GM23338 (cell line): ENCODE measurements around the gene GPR143. TPM values are rescaled to one million over a fixed set of nuclear protein-coding genes. Genes with fewer than 3 reads are reported as not detected.

Source experiments
- ATAC-seq: fragments of 200-7000 bp; cut with Tn5 transposase; 3 replicates; pipeline ENCODE4 v1.9.1; 2020
- DNase-seq: peaks from one replicate; pipeline ENCODE4 v3.0.0-alpha.2; 2015; ENCODE audit warnings: low spot score
- H2AFZ ChIP-seq: fragments of 200-600 bp; sonication (generic); 2 replicates; pipeline ENCODE4 v1.8.0; 2016; ENCODE audit warnings: antibody characterized with exemption, mild to moderate bottlenecking, moderate library complexity
- H3F3A ChIP-seq: fragments of 200-600 bp; sonication (generic); replicated peaks from 2 replicates; pipeline ENCODE4 v1.8.0; 2017; ENCODE audit warnings: antibody characterized with exemption, mixed run types, low read depth
- H3K27ac ChIP-seq: fragments of 200-600 bp; sonication (generic); 2 replicates; pipeline ENCODE4 v1.6.1; 2016; ENCODE audit warnings: low read depth
- H3K27me3 ChIP-seq: fragments of 200-600 bp; sonication (generic); 2 replicates; pipeline ENCODE4 v1.8.0; 2016; ENCODE audit warnings: mild to moderate bottlenecking, mixed run types, moderate library complexity; ENCODE audit not compliant: insufficient read depth
- H3K36me3 ChIP-seq: fragments of 200-600 bp; sonication (generic); 2 replicates; pipeline ENCODE4 v1.8.0; 2016; ENCODE audit warnings: mild to moderate bottlenecking; ENCODE audit not compliant: insufficient read depth
- H3K4me1 ChIP-seq: fragments of 200-600 bp; sonication (generic); 2 replicates; pipeline ENCODE4 v1.8.0; 2016; ENCODE audit warnings: mild to moderate bottlenecking, moderate library complexity; ENCODE audit not compliant: insufficient read depth
- H3K4me2 ChIP-seq: fragments of 200-600 bp; sonication (generic); 2 replicates; pipeline ENCODE4 v1.7.1; 2017; ENCODE audit warnings: mixed run types
- H3K4me3 ChIP-seq: fragments of 200-600 bp; sonication (generic); 2 replicates; pipeline ENCODE4 v1.6.1; 2016; ENCODE audit warnings: mixed run types
- H3K79me2 ChIP-seq: fragments of 200-600 bp; sonication (generic); replicated peaks from 2 replicates; pipeline ENCODE4 v1.8.0; 2017; ENCODE audit warnings: mild to moderate bottlenecking; ENCODE audit not compliant: insufficient read depth
- H3K9me2 ChIP-seq: fragments of 200-600 bp; sonication (generic); 2 replicates; pipeline ENCODE4 v1.8.0; 2017; ENCODE audit not compliant: insufficient read depth
- H4K20me1 ChIP-seq: fragments of 200-600 bp; sonication (generic); replicated peaks from 2 replicates; pipeline ENCODE4 v1.8.0; 2017; ENCODE audit warnings: mild to moderate bottlenecking; ENCODE audit not compliant: insufficient read depth
- H3K27ac Mint-ChIP-seq: 2 replicates; pipeline ENCODE4 v1.8.0; 2020; ENCODE audit warnings: inconsistent platforms, mild to moderate bottlenecking, moderate library complexity, mixed read lengths
- H3K27me3 Mint-ChIP-seq: 3 replicates; pipeline ENCODE4 v1.8.0; 2022; ENCODE audit warnings: low read depth, mild to moderate bottlenecking, moderate library complexity, mixed read lengths, inconsistent platforms; ENCODE audit not compliant: insufficient read depth, poor library complexity
- H3K36me3 Mint-ChIP-seq: 3 replicates; pipeline ENCODE4 v1.8.0; 2021; ENCODE audit warnings: low read depth, mild to moderate bottlenecking, inconsistent platforms, moderate library complexity, mixed read lengths
- H3K4me1 Mint-ChIP-seq: 3 replicates; pipeline ENCODE4 v1.8.0; 2020; ENCODE audit warnings: mild to moderate bottlenecking, inconsistent platforms, mixed read lengths
- H3K4me3 Mint-ChIP-seq: 3 replicates; pipeline ENCODE4 v1.8.0; 2021; ENCODE audit warnings: moderate library complexity, mild to moderate bottlenecking, inconsistent platforms, mixed read lengths
- H3K9me3 Mint-ChIP-seq: 3 replicates; pipeline ENCODE4 v1.8.0; 2020; ENCODE audit warnings: moderate library complexity, mild to moderate bottlenecking, inconsistent platforms, mixed read lengths
- EZH2phosphoT487 ChIP-seq: fragments of 200-600 bp; sonication (generic); IDR thresholded peaks from one replicate; pipeline ENCODE4 v1.8.1; 2018; ENCODE audit warnings: antibody characterized with exemption; ENCODE audit not compliant: unreplicated experiment
- NANOG ChIP-seq: IDR thresholded peaks from 2 replicates; pipeline ENCODE4 v1.6.1; 2016; ENCODE audit warnings: antibody characterized with exemption, borderline replicate concordance
- STAT1 ChIP-seq: IDR thresholded peaks from one replicate; pipeline ENCODE4 v1.6.1; 2016; ENCODE audit warnings: antibody characterized with exemption; ENCODE audit not compliant: unreplicated experiment
- ZNF114 ChIP-seq: fragments of 250-450 bp; sonication (Bioruptor Pico); IDR thresholded peaks from 2 replicates; pipeline ENCODE4 v1.5.0; 2020; ENCODE audit warnings: mild to moderate bottlenecking, moderate library complexity
- ZNF331 ChIP-seq: fragments of 250-450 bp; sonication (Bioruptor Pico); IDR thresholded peaks from 2 replicates; pipeline ENCODE4 v1.5.0; 2020; ENCODE audit warnings: low read depth, mild to moderate bottlenecking, moderate library complexity
- ZNF462 ChIP-seq: fragments of 250-450 bp; sonication (Bioruptor Pico); IDR thresholded peaks from 2 replicates; pipeline ENCODE4 v1.5.0; 2020; ENCODE audit warnings: mild to moderate bottlenecking, moderate library complexity
- polyA plus RNA-seq: library from polyadenylated mRNA; unstranded; fragments of >200 nt; fragmentation: Nextera tagmentation; extraction: Ambion mirVana; gene quantifications from 2 replicates; pipeline ENCODE4 v1.2.1, GENCODE V29; 2016
- total RNA-seq: library from RNA; depleted of rRNA; stranded (reverse); fragments of >200 nt; shearing (Covaris generic); gene quantifications from 2 replicates; pipeline ENCODE4 v1.2.3, GENCODE V29; 2014

GPR143 gene
- total and polyA plus RNA-seq, 2 experiments from 2014 or later, result 7.4 to 13.0 TPM

- H3K4me3 Mint-ChIP-seq, result no peak overlapping the region
- TF ChIP-seq ZNF462, result no peak
- no peaks in the 10 kb centered on the region for H3K4me1 ChIP-seq
- peaks cover 11% of the 10 kb centered on the region for H3K4me1 Mint-ChIP-seq
- H3K9me3 Mint-ChIP-seq, result no peaks in the 10 kb centered on the region; the same call in 2 of the 3 replicates
- peaks cover 4% of the 10 kb centered on the region for H3K27me3 Mint-ChIP-seq
- H2AFZ ChIP-seq, result no peak overlapping the region
- no peak overlapping the region for H3K4me3 ChIP-seq
- H3K9me2 ChIP-seq, result no peaks in the 10 kb centered on the region
- H3K36me3 Mint-ChIP-seq, result peaks cover 18% of the 10 kb centered on the region
- no peaks in the 10 kb centered on the region for H4K20me1 ChIP-seq
- no peaks in the 10 kb centered on the region for H3F3A ChIP-seq
- no peak for ATAC-seq
- no peaks in the 10 kb centered on the region for H3K79me2 ChIP-seq
- no peaks in the 10 kb centered on the region for H3K27me3 ChIP-seq
- H3K36me3 ChIP-seq, result no peaks in the 10 kb centered on the region
- H3K4me2 ChIP-seq, result no peak overlapping the region
- DNase-seq, result no peak
- no peak overlapping the region for H3K27ac Mint-ChIP-seq
- no peak overlapping the region for H3K27ac ChIP-seq
These were observed 82.3 kb downstream of the GPR143 start for GRCh38 chrX:9683350-9683749.

- Mint-ChIP-seq H3K9me3 (no peaks in the 10 kb centered on the region; the same call in 2 of the 3 replicates), H3K4me1 (peaks cover 11% of the 10 kb centered on the region), H3K27ac (no peak overlapping the region), H3K4me3 (no peak overlapping the region), H3K36me3 (peaks cover 13% of the 10 kb centered on the region), H3K27me3 (peaks cover 4% of the 10 kb centered on the region)
- no peaks in the 10 kb centered on the region for H3K79me2 ChIP-seq
- no peaks in the 10 kb centered on the region for H3F3A ChIP-seq
- no peaks in the 10 kb centered on the region for H3K9me2 ChIP-seq
- H2AFZ ChIP-seq, result no peak overlapping the region
- H4K20me1 ChIP-seq, result no peaks in the 10 kb centered on the region
- H3K4me1 ChIP-seq, result no peaks in the 10 kb centered on the region
- ATAC-seq (no peak), DNase-seq (no peak)
- H3K4me2 ChIP-seq, result no peak overlapping the region
- no peaks in the 10 kb centered on the region for H3K36me3 ChIP-seq
- H3K27ac ChIP-seq, result no peak overlapping the region
- no peak overlapping the region for H3K4me3 ChIP-seq
- no peaks in the 10 kb centered on the region for H3K27me3 ChIP-seq
- no peak for TF ChIP-seq ZNF331 (CRISPR knock-in tag)
- TF ChIP-seq NANOG, result no peak
- no peak for TF ChIP-seq ZNF462
- TF ChIP-seq EZH2phosphoT487, result no peak
- no peak for TF ChIP-seq ZNF114
- TF ChIP-seq STAT1, result no peak
These were observed 82.8 kb downstream of the GPR143 start for GRCh38 chrX:9682861-9683260.
